Measurements from ENCODE around the gene SLCO2A1.

The SLCO2A1 gene

DNA sequence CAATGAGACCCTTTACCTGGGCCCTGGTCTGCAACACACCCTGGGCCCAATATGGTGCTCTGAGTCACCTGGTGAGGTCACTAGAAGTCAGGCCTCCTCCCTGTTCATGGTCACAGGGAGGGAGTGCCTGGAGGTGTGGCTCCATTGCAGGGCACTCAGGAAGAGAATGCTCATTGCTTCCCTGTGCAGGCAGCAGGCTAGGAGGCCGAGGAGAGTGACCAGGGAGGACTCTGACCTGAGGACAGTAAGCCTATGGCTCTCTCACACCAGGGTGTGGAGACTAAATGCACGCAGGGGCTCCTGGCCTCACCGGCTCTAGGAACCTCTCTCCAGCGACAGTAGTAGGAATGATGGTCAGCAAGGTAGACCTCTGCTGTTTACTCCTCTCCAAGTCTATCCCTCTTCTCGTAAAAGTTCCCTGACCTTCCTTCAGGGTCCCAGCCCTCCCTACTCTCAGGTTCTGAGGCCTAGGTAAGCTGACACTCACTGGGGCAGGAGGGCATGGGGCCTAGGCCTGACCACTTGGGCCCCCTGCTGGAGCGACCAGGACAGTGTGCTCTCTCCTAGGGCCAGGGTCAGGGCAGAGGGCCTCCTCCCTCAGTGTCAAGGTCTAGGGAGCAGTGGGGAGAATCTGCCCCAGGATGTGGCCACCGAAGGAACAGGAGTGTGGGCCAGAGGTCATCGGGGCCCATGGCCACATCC lies 9.6 kb upstream of the SLCO2A1 start:
- ChIA-PET CTCF (interaction anchor here (1.3 kb wide), 1 partner anchor 110 kb away, joined by 4 read pairs; no protein-coding TSS in a partner anchor), POLR2A (no interaction called here)
- DNase-seq (ENCODE audit: extremely low spot score): no peak
- TF ChIP-seq ZNF384 (IDR thresholded peaks at IDR 0.05) (no peak), FOXA1 (IDR thresholded peaks at IDR 0.05) (no peak), CTBP1 (IDR thresholded peaks at IDR 0.05; ENCODE audit: borderline replicate concordance) (no peak), TARDBP (IDR thresholded peaks at IDR 0.05) (no peak), HDGF (IDR thresholded peaks at IDR 0.05; ENCODE audit: borderline replicate concordance) (no peak), BHLHE40 (IDR thresholded peaks at IDR 0.05; ENCODE audit: borderline replicate concordance) (no peak), FOXM1 (IDR thresholded peaks at IDR 0.05; ENCODE audit: borderline replicate concordance) (no peak), ARNT (IDR thresholded peaks at IDR 0.05) (no peak), L3MBTL2 (conservative IDR thresholded peaks at IDR 0.05) (no peak), ELF4 (IDR thresholded peaks at IDR 0.05) (no peak), SUZ12 (IDR thresholded peaks at IDR 0.05) (no peak), NFRKB (IDR thresholded peaks at IDR 0.05) (no peak), SP1 (IDR thresholded peaks at IDR 0.05) (no peak), LEF1 (IDR thresholded peaks at IDR 0.05; ENCODE audit: borderline replicate concordance) (no peak), FOXK2 (IDR thresholded peaks at IDR 0.05) (no peak)
- TF ChIP-seq, protein P1, sequence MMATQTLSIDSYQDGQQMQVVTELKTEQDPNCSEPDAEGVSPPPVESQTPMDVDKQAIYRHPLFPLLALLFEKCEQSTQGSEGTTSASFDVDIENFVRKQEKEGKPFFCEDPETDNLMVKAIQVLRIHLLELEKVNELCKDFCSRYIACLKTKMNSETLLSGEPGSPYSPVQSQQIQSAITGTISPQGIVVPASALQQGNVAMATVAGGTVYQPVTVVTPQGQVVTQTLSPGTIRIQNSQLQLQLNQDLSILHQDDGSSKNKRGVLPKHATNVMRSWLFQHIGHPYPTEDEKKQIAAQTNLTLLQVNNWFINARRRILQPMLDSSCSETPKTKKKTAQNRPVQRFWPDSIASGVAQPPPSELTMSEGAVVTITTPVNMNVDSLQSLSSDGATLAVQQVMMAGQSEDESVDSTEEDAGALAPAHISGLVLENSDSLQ (IDR thresholded peaks at IDR 0.05): no peak

GRCh38 chr3:134038716-134039115 lies 9.0 kb upstream of the SLCO2A1 start:
- TF ChIP-seq ZNF384 (IDR thresholded peaks at IDR 0.05) (no peak), LEF1 (IDR thresholded peaks at IDR 0.05; ENCODE audit: borderline replicate concordance) (no peak), BHLHE40 (IDR thresholded peaks at IDR 0.05; ENCODE audit: borderline replicate concordance) (no peak), HDGF (IDR thresholded peaks at IDR 0.05; ENCODE audit: borderline replicate concordance) (no peak), FOXK2 (IDR thresholded peaks at IDR 0.05) (no peak), ARNT (IDR thresholded peaks at IDR 0.05) (no peak), SP1 (IDR thresholded peaks at IDR 0.05) (no peak), TARDBP (IDR thresholded peaks at IDR 0.05) (no peak), FOXA1 (IDR thresholded peaks at IDR 0.05) (no peak), NFRKB (IDR thresholded peaks at IDR 0.05) (no peak), L3MBTL2 (conservative IDR thresholded peaks at IDR 0.05) (no peak), ELF4 (IDR thresholded peaks at IDR 0.05) (no peak), SUZ12 (IDR thresholded peaks at IDR 0.05) (no peak), FOXM1 (IDR thresholded peaks at IDR 0.05; ENCODE audit: borderline replicate concordance) (no peak), CTBP1 (IDR thresholded peaks at IDR 0.05; ENCODE audit: borderline replicate concordance) (no peak)
- TF ChIP-seq, protein P1 (IDR thresholded peaks at IDR 0.05): no peak

GRCh38 chr3:134038071-134038491 lies 8.4 kb upstream of the SLCO2A1 start:
- ChIA-PET POLR2A (no interaction called here), CTCF (interaction anchor here (0.6 to 1.3 kb wide), 2 partner anchors 73 to 109 kb away, joined by 3 to 4 read pairs; no protein-coding TSS in a partner anchor)
- no peak for DNase-seq (ENCODE audit: extremely low spot score)
- no peak for TF ChIP-seq HDGF (IDR thresholded peaks at IDR 0.05; ENCODE audit: borderline replicate concordance)
- TF ChIP-seq TARDBP (IDR thresholded peaks at IDR 0.05): no peak
- TF ChIP-seq FOXM1 (IDR thresholded peaks at IDR 0.05; ENCODE audit: borderline replicate concordance): no peak
- TF ChIP-seq, protein P1 (IDR thresholded peaks at IDR 0.05): no peak
- no peak for TF ChIP-seq ARNT (IDR thresholded peaks at IDR 0.05)
- no peak for TF ChIP-seq CTBP1 (IDR thresholded peaks at IDR 0.05; ENCODE audit: borderline replicate concordance)
- TF ChIP-seq FOXA1 (IDR thresholded peaks at IDR 0.05): no peak
- no peak for TF ChIP-seq NFRKB (IDR thresholded peaks at IDR 0.05)
- no peak for TF ChIP-seq ELF4 (IDR thresholded peaks at IDR 0.05)
- TF ChIP-seq SUZ12 (IDR thresholded peaks at IDR 0.05): no peak
- no peak for TF ChIP-seq FOXK2 (IDR thresholded peaks at IDR 0.05)
- TF ChIP-seq BHLHE40 (IDR thresholded peaks at IDR 0.05; ENCODE audit: borderline replicate concordance): no peak
- no peak for TF ChIP-seq LEF1 (IDR thresholded peaks at IDR 0.05; ENCODE audit: borderline replicate concordance)
- no peak for TF ChIP-seq L3MBTL2 (conservative IDR thresholded peaks at IDR 0.05)

More at GRCh38 chr3:134038716-134039115, 9.0 kb upstream of the SLCO2A1 start:
- ChIA-PET CTCF (interaction anchor here (0.6 to 1.3 kb wide), 2 partner anchors 73 to 109 kb away, joined by 3 to 4 read pairs; no protein-coding TSS in a partner anchor), POLR2A (no interaction called here)
- DNase-seq (ENCODE audit: extremely low spot score): no peak

DNA sequence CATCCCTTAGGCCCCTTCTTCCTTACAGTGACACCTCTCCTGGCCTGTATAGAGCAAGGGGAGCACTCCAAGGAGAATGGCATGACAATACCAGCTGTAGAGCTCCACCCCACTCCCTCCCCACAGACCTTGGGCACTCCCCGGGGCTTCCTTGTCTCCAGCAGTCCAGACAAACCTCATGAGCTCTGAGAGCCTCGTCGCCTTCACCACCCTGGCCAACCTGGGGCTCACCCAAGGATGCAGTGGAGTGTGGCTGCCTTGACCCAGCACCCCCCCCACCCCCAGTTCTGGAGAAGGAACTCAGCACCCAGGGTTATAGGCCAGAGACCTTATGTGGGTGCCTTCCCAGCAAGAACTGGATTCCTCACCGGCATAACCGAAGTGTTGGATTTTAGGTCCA lies 7.4 kb upstream of the SLCO2A1 start:
- DNase-seq (ENCODE audit: extremely low spot score): no peak
- no peak for TF ChIP-seq BHLHE40 (IDR thresholded peaks at IDR 0.05; ENCODE audit: borderline replicate concordance)
- no peak for TF ChIP-seq NFRKB (IDR thresholded peaks at IDR 0.05)
- TF ChIP-seq ZNF384 (IDR thresholded peaks at IDR 0.05): no peak
- TF ChIP-seq CTBP1 (IDR thresholded peaks at IDR 0.05; ENCODE audit: borderline replicate concordance): no peak
- no peak for TF ChIP-seq TARDBP (IDR thresholded peaks at IDR 0.05)
- TF ChIP-seq HDGF (IDR thresholded peaks at IDR 0.05; ENCODE audit: borderline replicate concordance): no peak
- no peak for TF ChIP-seq SP1 (IDR thresholded peaks at IDR 0.05)
- TF ChIP-seq LEF1 (IDR thresholded peaks at IDR 0.05; ENCODE audit: borderline replicate concordance): no peak
- TF ChIP-seq L3MBTL2 (conservative IDR thresholded peaks at IDR 0.05): no peak
- CTCF ChIA-PET: no interaction called here
- POLR2A ChIA-PET: no interaction called here

GRCh38 chr3:134036291-134036690 lies 6.6 kb upstream of the SLCO2A1 start:
- ChIA-PET POLR2A (no interaction called here), CTCF (no interaction called here)
- no peak for TF ChIP-seq ZNF384 (IDR thresholded peaks at IDR 0.05)
- TF ChIP-seq BHLHE40 (IDR thresholded peaks at IDR 0.05; ENCODE audit: borderline replicate concordance): no peak
- TF ChIP-seq TARDBP (IDR thresholded peaks at IDR 0.05): no peak
- TF ChIP-seq L3MBTL2 (conservative IDR thresholded peaks at IDR 0.05): no peak
- no peak for TF ChIP-seq CTBP1 (IDR thresholded peaks at IDR 0.05; ENCODE audit: borderline replicate concordance)
- no peak for TF ChIP-seq SUZ12 (IDR thresholded peaks at IDR 0.05)
- no peak for TF ChIP-seq LEF1 (IDR thresholded peaks at IDR 0.05; ENCODE audit: borderline replicate concordance)
- no peak for TF ChIP-seq NFRKB (IDR thresholded peaks at IDR 0.05)
- TF ChIP-seq FOXK2 (IDR thresholded peaks at IDR 0.05): no peak
- TF ChIP-seq ARNT (IDR thresholded peaks at IDR 0.05): no peak
- no peak for TF ChIP-seq ELF4 (IDR thresholded peaks at IDR 0.05)
- no peak for TF ChIP-seq FOXM1 (IDR thresholded peaks at IDR 0.05; ENCODE audit: borderline replicate concordance)
- no peak for TF ChIP-seq HDGF (IDR thresholded peaks at IDR 0.05; ENCODE audit: borderline replicate concordance)
- TF ChIP-seq, protein P1 (IDR thresholded peaks at IDR 0.05): no peak
- no peak for TF ChIP-seq SP1 (IDR thresholded peaks at IDR 0.05)
- TF ChIP-seq FOXA1 (IDR thresholded peaks at IDR 0.05): no peak
- no peak for DNase-seq (ENCODE audit: extremely low spot score)

Measured in HEK293T (cell line).